OCI-LY7 (cell line): ENCODE data around the gene KLHL13.

Experiments
- CTCF ChIP-seq: fragments of 200-600 bp; sonication (generic); conservative IDR thresholded peaks from 2 replicates; pipeline ENCODE4 v1.5.1; 2014; ENCODE audit warnings: mild to moderate bottlenecking, antibody characterized with exemption, low read length, moderate library complexity, mixed read lengths
- EZH2phosphoT487 ChIP-seq: fragments of 200-600 bp; sonication (generic); IDR thresholded peaks from 2 replicates; pipeline ENCODE4 v1.6.1; 2018; ENCODE audit warnings: low read depth, borderline replicate concordance, mild to moderate bottlenecking, mixed run types, antibody characterized with exemption, low read length, moderate library complexity, mixed read lengths

- TF ChIP-seq CTCF (no peak), EZH2phosphoT487 (no peak)
Measured at GRCh38 chrX:118056870-118057269, 59.7 kb downstream of the KLHL13 start.
